Stimulated activated CD4-positive, alpha-beta T cell treated with anti-CD3 and anti-CD28 coated beads, Interleukin-2, amount 100 ng/mL, for 48 hours (primary cell): ENCODE data around the gene ARMC5.
"Not testable (repeated sequence)": the region's sequence is repeated elsewhere in the genome, so short reads cannot be mapped to it uniquely, and the experiment has no call there.

Experiments used
- DNase-seq, 2 donors: peaks; one replicate each; pipeline ENCODE4 v3.0.0-alpha.2; 2020

Gene ARMC5

GRCh38 chr16:31458844-31459686 lies at the start of gene ARMC5:
Gene ARMC5 (plus strand): TSS chr16:31459501. CDS start chr16:31459525, 24 bp downstream.
- peak; percentile 90 to 92 for DNase-seq

GRCh38 chr16:31410082-31410481 lies 49.2 kb upstream of the ARMC5 start:
- no peak for DNase-seq

GRCh38 chr16:31411024-31411844 lies 48.1 kb upstream of the ARMC5 start:
- DNase-seq: no peak

- no peak for DNase-seq
Measured at GRCh38 chr16:31412750-31413149, 46.6 kb upstream of the ARMC5 start.

GRCh38 chr16:31413381-31413780 lies 45.9 kb upstream of the ARMC5 start:
- no peak for DNase-seq

- no peak for DNase-seq
Measured at GRCh38 chr16:31413943-31414342, 45.4 kb upstream of the ARMC5 start.

GRCh38 chr16:31414706-31415105 lies 44.6 kb upstream of the ARMC5 start:
- DNase-seq: no peak

GRCh38 chr16:31416371-31416770 lies 42.9 kb upstream of the ARMC5 start:
- DNase-seq: no peak

GRCh38 chr16:31417036-31417435 lies 42.3 kb upstream of the ARMC5 start:
- not testable (repeated sequence) for DNase-seq

GRCh38 chr16:31417916-31418315 lies 41.4 kb upstream of the ARMC5 start:
- DNase-seq: no peak

- no peak for DNase-seq
Measured at GRCh38 chr16:31420037-31420436, 39.3 kb upstream of the ARMC5 start.

GRCh38 chr16:31421587-31421986 lies 37.7 kb upstream of the ARMC5 start:
- peak; percentile 44 to 47 for DNase-seq

- no peak for DNase-seq
Measured at GRCh38 chr16:31423241-31423640, 36.1 kb upstream of the ARMC5 start.

GRCh38 chr16:31423801-31424200 lies 35.5 kb upstream of the ARMC5 start:
- DNase-seq: no peak

- peak in 1 of 2 donors; percentile 58 for DNase-seq
Measured at GRCh38 chr16:31427441-31428278, 31.6 kb upstream of the ARMC5 start.

GRCh38 chr16:31428279-31428597 lies 31.1 kb upstream of the ARMC5 start, which contains the start of gene COX6A2:
Gene COX6A2 (minus strand): TSS chr16:31428360. CDS start chr16:31428325, 35 bp downstream.
- DNase-seq: no peak

- DNase-seq: no peak
Measured at GRCh38 chr16:31428638-31429247, 30.6 kb upstream of the ARMC5 start.

GRCh38 chr16:31429314-31429713 lies 30.0 kb upstream of the ARMC5 start:
- DNase-seq: no peak

GRCh38 chr16:31429796-31430195 lies 29.5 kb upstream of the ARMC5 start:
- DNase-seq: no peak

GRCh38 chr16:31430380-31431052 lies 28.8 kb upstream of the ARMC5 start:
- DNase-seq: no peak

- no peak for DNase-seq
Measured at GRCh38 chr16:31435341-31436220, 23.7 kb upstream of the ARMC5 start.
